H1 (cell line): ENCODE results near the gene LKAAEAR1. TPM values are rescaled to one million over a fixed set of nuclear protein-coding genes. Genes with fewer than 3 reads are reported as not detected.
A peak's percentile ranks its signal among the peaks of the same experiment; 100 is the strongest.

Experiments
- CTCF ChIA-PET: fragments of 300-600 bp; sonication (Branson Sonifier 250); formaldehyde crosslinking; loops from one replicate; lab custom pipeline; 2021; ENCODE audit not compliant: partially characterized antibody; lab: Charles Lee
- POLR2A ChIA-PET: fragments of 300-600 bp; sonication (Branson Sonifier 250); formaldehyde crosslinking; loops from one replicate; lab custom pipeline; 2021; ENCODE audit warnings: inconsistent platforms; ENCODE audit not compliant: partially characterized antibody; lab: Charles Lee
- DNase-seq, 2 experiments: peaks; one replicate each; pipeline versions ENCODE4 v3.0.0 to v3.0.0-alpha.2; 2010 to 2022; ENCODE audit warnings: low spot score in 2 of 2, low read depth in 1 of 2, mixed read lengths in 1 of 2
- FAIRE-seq: peaks from 2 replicates; lab custom pipeline; 2011; peaks lifted over from hg19 to GRCh38; lab: Jason Lieb, UNC
- H2AFZ ChIP-seq: 2 replicates; pipeline ENCODE4 v1.8.1; 2012; ENCODE audit warnings: low read length, inconsistent platforms
- H2AK5ac ChIP-seq: 2 replicates; pipeline ENCODE4 v1.6.1; 2013; ENCODE audit warnings: low read depth, low read length
- H2BK120ac ChIP-seq: replicated peaks from 2 replicates; pipeline ENCODE3; 2013; ENCODE audit warnings: low read depth, low read length, inconsistent platforms
- H2BK12ac ChIP-seq: 2 replicates; pipeline ENCODE4 v1.6.1; 2013; ENCODE audit warnings: low read depth, low read length
- H2BK15ac ChIP-seq: 2 replicates; pipeline ENCODE4 v1.6.1; 2013; ENCODE audit warnings: low read length
- H2BK20ac ChIP-seq: 2 replicates; pipeline ENCODE4 v1.6.1; 2013; ENCODE audit warnings: low read length
- H2BK5ac ChIP-seq: 2 replicates; pipeline ENCODE4 v1.6.1; 2013; ENCODE audit warnings: low read depth, low read length
- H3K14ac ChIP-seq: 2 replicates; pipeline ENCODE4 v1.6.1; 2013; ENCODE audit warnings: inconsistent platforms; ENCODE audit not compliant: insufficient read length
- H3K18ac ChIP-seq: 2 replicates; pipeline ENCODE4 v1.6.1; 2013; ENCODE audit warnings: low read length; ENCODE audit errors: extremely low read depth
- H3K23ac ChIP-seq: 2 replicates; pipeline ENCODE4 v1.6.1; 2013; ENCODE audit warnings: inconsistent platforms; ENCODE audit not compliant: insufficient read length
- H3K23me2 ChIP-seq: 2 replicates; pipeline ENCODE4 v1.6.1; 2013; ENCODE audit warnings: low read depth, low read length
- H3K27ac ChIP-seq: 2 replicates; pipeline ENCODE4 v1.6.1; 2011; ENCODE audit warnings: low read depth, low read length, inconsistent platforms
- H3K27me3 ChIP-seq, 4 experiments: replicated peaks in 1 of 4; 1 replicate in 1 of 4; 2 replicates in 3 of 4; pipeline versions ENCODE4 v1.6.1 to v1.8.1; 2011 to 2013; ENCODE audit warnings: low read length in 3 of 4, mild to moderate bottlenecking in 3 of 4, inconsistent platforms in 2 of 4, mixed read lengths in 2 of 4, moderate library complexity in 1 of 4; ENCODE audit not compliant: control insufficient read depth in 3 of 4, insufficient read depth in 3 of 4; ENCODE audit errors: extremely low read depth in 1 of 4
- H3K36me3 ChIP-seq, 4 experiments: 2 replicates each; pipeline versions ENCODE4 v1.6.1 to v1.8.1; 2011 to 2013; ENCODE audit warnings: mild to moderate bottlenecking in 4 of 4, low read length in 3 of 4, moderate library complexity in 2 of 4, control low read depth in 1 of 4, inconsistent platforms in 1 of 4; ENCODE audit not compliant: insufficient read depth in 4 of 4, control insufficient read depth in 2 of 4
- H3K4ac ChIP-seq: replicated peaks from 2 replicates; pipeline ENCODE3; 2013; ENCODE audit warnings: low read length, low read depth, mixed read lengths, inconsistent platforms; ENCODE audit not compliant: insufficient read length
- H3K4me1 ChIP-seq, 4 experiments: replicated peaks in 1 of 4; 1 replicate in 1 of 4; 2 replicates in 3 of 4; pipeline versions ENCODE4 v1.6.1 to v1.8.1; 2011 to 2013; ENCODE audit warnings: low read length in 3 of 4, inconsistent platforms in 2 of 4, mixed read lengths in 1 of 4; ENCODE audit not compliant: insufficient read depth in 4 of 4, control insufficient read depth in 3 of 4
- H3K4me2 ChIP-seq, 2 experiments: 2 replicates each; pipeline versions ENCODE4 v1.6.1 to v1.8.1; 2011 to 2013; ENCODE audit warnings: low read depth in 2 of 2, low read length in 2 of 2, control low read depth in 1 of 2, inconsistent platforms in 1 of 2, mild to moderate bottlenecking in 1 of 2; ENCODE audit not compliant: insufficient read depth in 1 of 2
- H3K4me3 ChIP-seq, 4 experiments: fragments of 200-600, 300-600 bp in 1 of 4; sonication (generic), shearing (Covaris generic), sonication (Bioruptor Twin) in 1 of 4; 2 replicates each; pipeline versions ENCODE4 v1.5.1 to v1.8.1; 2011 to 2016; ENCODE audit warnings: low read length in 4 of 4, low read depth in 3 of 4, control low read depth in 2 of 4, inconsistent platforms in 2 of 4, mild to moderate bottlenecking in 2 of 4, mixed read lengths in 1 of 4, moderate library complexity in 1 of 4; ENCODE audit not compliant: insufficient read depth in 2 of 4; ENCODE audit errors: extremely low read depth in 1 of 4
- H3K56ac ChIP-seq: replicated peaks from 2 replicates; pipeline ENCODE3; 2013; ENCODE audit warnings: low read depth, mild to moderate bottlenecking, mixed read lengths, low read length, inconsistent platforms; ENCODE audit not compliant: insufficient read length
- H3K79me1 ChIP-seq: 2 replicates; pipeline ENCODE4 v1.6.1; 2013; ENCODE audit warnings: low read depth, low read length, control low read depth
- H3K79me2 ChIP-seq, 2 experiments: 2 replicates each; pipeline versions ENCODE4 v1.6.1 to v1.8.1; 2012 to 2013; ENCODE audit warnings: low read length in 2 of 2, mild to moderate bottlenecking in 2 of 2, inconsistent platforms in 1 of 2; ENCODE audit not compliant: insufficient read depth in 2 of 2, control insufficient read depth in 1 of 2
- H3K9ac ChIP-seq, 4 experiments: replicated peaks in 1 of 4; 1 replicate in 1 of 4; 2 replicates in 3 of 4; pipeline versions ENCODE4 v1.6.1 to v1.8.1; 2011 to 2013; ENCODE audit warnings: low read depth in 3 of 4, low read length in 3 of 4, control low read depth in 2 of 4, mild to moderate bottlenecking in 2 of 4, moderate library complexity in 2 of 4, inconsistent platforms in 1 of 4; ENCODE audit errors: extremely low read depth in 1 of 4
- H3K9me3 ChIP-seq, 2 experiments: 2 replicates each; pipeline versions ENCODE4 v1.6.1 to v1.8.1; 2012 to 2013; ENCODE audit warnings: mild to moderate bottlenecking in 2 of 2, moderate library complexity in 2 of 2, control low read depth in 1 of 2, inconsistent platforms in 1 of 2, low read depth in 1 of 2, low read length in 1 of 2, mixed read lengths in 1 of 2; ENCODE audit not compliant: insufficient read depth in 2 of 2
- H4K20me1 ChIP-seq, 2 experiments: replicated peaks in 1 of 2; 2 replicates each; pipeline versions ENCODE3 to v1.8.1; 2011 to 2013; ENCODE audit warnings: inconsistent platforms in 2 of 2, low read length in 2 of 2, mild to moderate bottlenecking in 1 of 2; ENCODE audit not compliant: insufficient read depth in 2 of 2, control insufficient read depth in 1 of 2
- H4K5ac ChIP-seq: 2 replicates; pipeline ENCODE4 v1.6.1; 2013; ENCODE audit warnings: low read length, low read depth, mixed read lengths, inconsistent platforms; ENCODE audit not compliant: insufficient read length
- H4K8ac ChIP-seq: 2 replicates; pipeline ENCODE4 v1.8.0; 2013; ENCODE audit warnings: mild to moderate bottlenecking, moderate library complexity, low read length, inconsistent platforms; ENCODE audit not compliant: insufficient read depth; ENCODE audit errors: extremely low read depth
- H4K91ac ChIP-seq: replicated peaks from 2 replicates; pipeline ENCODE3; 2013; ENCODE audit warnings: low read length, mixed read lengths, inconsistent platforms; ENCODE audit not compliant: insufficient read length
- ASH2L ChIP-seq: fragments of 200-600, 300-600 bp; sonication (generic); IDR thresholded peaks from one replicate; pipeline ENCODE4 v1.7.1; 2017; ENCODE audit warnings: low read length
- HDAC2 ChIP-seq, 2 experiments: fragments of 300-600 bp in 1 of 2; sonication (generic) in 1 of 2; IDR thresholded peaks; 2 replicates each; pipeline ENCODE4 v1.6.1; 2011 to 2012; ENCODE audit warnings: low read depth in 2 of 2, low read length in 2 of 2, mild to moderate bottlenecking in 2 of 2, moderate library complexity in 2 of 2, borderline replicate concordance in 1 of 2, inconsistent platforms in 1 of 2
- JUND ChIP-seq: IDR thresholded peaks from 2 replicates; pipeline ENCODE4 v1.6.1; 2011; ENCODE audit warnings: mild to moderate bottlenecking, improper control_type of control experiment, low read length
- KDM1A ChIP-seq: fragments of 200-600, 300-600 bp; sonication (generic); IDR thresholded peaks from 2 replicates; pipeline ENCODE4 v1.7.1; 2016; ENCODE audit warnings: mild to moderate bottlenecking, low read length, borderline replicate concordance
- KDM4A ChIP-seq: IDR thresholded peaks from one replicate; pipeline ENCODE4 v1.7.1; 2012; ENCODE audit warnings: low read depth, mild to moderate bottlenecking, moderate library complexity, low read length, inconsistent platforms; ENCODE audit not compliant: severe bottlenecking
- KDM5A ChIP-seq: fragments of 200-600 bp; IDR thresholded peaks from 2 replicates; pipeline ENCODE4 v1.7.1; 2012; ENCODE audit warnings: mild to moderate bottlenecking, low read length, inconsistent platforms, mixed read lengths
- NRF1 ChIP-seq: IDR thresholded peaks from 2 replicates; pipeline ENCODE4 v1.6.1; 2011; ENCODE audit warnings: mild to moderate bottlenecking, low read depth, low read length, improper control_type of control experiment
- RFX5 ChIP-seq: IDR thresholded peaks from 2 replicates; pipeline ENCODE4 v1.6.1; 2011; ENCODE audit warnings: low read depth, low read length, improper control_type of control experiment, borderline replicate concordance
- SP2 ChIP-seq: IDR thresholded peaks from 2 replicates; pipeline ENCODE4 v1.6.1; 2012; ENCODE audit warnings: mild to moderate bottlenecking, low read length, inconsistent platforms
- TAF7 ChIP-seq: optimal IDR thresholded peaks from 2 replicates; pipeline ENCODE3; 2011; ENCODE audit warnings: low read depth, mild to moderate bottlenecking, inconsistent platforms, low read length, moderate library complexity, borderline replicate concordance
- WGBS, 2 experiments: shearing (Covaris generic) in 1 of 2; methylation state at CpG; one replicate each; pipeline versions ENCODE4 v1.1.6 to v1.1.7; 2013 to 2015; ENCODE audit warnings: low lambda C conversion rate in 2 of 2, mixed read lengths in 2 of 2, inconsistent platforms in 1 of 2, low coverage in 1 of 2, missing lambda C conversion rate in 1 of 2; ENCODE audit not compliant: insufficient replicate concordance in 2 of 2, insufficient coverage in 1 of 2, insufficient read length in 1 of 2; ENCODE audit errors: extremely low coverage in 1 of 2, missing lambda C conversion rate in 1 of 2; 5-methylcytosine and 5-hydroxymethylcytosine counted together
- polyA plus RNA-seq, 7 experiments: library from polyadenylated mRNA; depleted of rRNA in 3 of 7; stranded (reverse) in 5 of 7; unstranded in 2 of 7; fragments of >200 nt in 5 of 7; fragments of 200-250 nt in 2 of 7; gene quantifications; 1 replicate in 5 of 7; 2 replicates in 1 of 7; 4 replicates in 1 of 7; pipeline versions ENCODE4 v1.2.1 to v1.2.3, GENCODE V29; 2011 to 2013; ENCODE audit warnings: missing spikeins in 2 of 7, mixed read lengths in 2 of 7
- total RNA-seq: library from RNA; stranded (reverse); fragmentation: NEBNext Ultra II Directional; extraction: Animal tissue kit (Norgen Biotek cat#: 25700); gene quantifications from 2 replicates; pipeline ENCODE4 v1.2.1, GENCODE V29; 2021
- TF ChIP-seq, protein P1 (sequence below): IDR thresholded peaks from 2 replicates; pipeline ENCODE4 v1.6.1; 2012; ENCODE audit warnings: inconsistent platforms

The LKAAEAR1 gene
- total and polyA plus RNA-seq, 2 of the 8 experiments (the other 6 are each of a cell fraction or from before 2014, with no cell fraction given) = 0.41 to 0.53 TPM

DNA sequence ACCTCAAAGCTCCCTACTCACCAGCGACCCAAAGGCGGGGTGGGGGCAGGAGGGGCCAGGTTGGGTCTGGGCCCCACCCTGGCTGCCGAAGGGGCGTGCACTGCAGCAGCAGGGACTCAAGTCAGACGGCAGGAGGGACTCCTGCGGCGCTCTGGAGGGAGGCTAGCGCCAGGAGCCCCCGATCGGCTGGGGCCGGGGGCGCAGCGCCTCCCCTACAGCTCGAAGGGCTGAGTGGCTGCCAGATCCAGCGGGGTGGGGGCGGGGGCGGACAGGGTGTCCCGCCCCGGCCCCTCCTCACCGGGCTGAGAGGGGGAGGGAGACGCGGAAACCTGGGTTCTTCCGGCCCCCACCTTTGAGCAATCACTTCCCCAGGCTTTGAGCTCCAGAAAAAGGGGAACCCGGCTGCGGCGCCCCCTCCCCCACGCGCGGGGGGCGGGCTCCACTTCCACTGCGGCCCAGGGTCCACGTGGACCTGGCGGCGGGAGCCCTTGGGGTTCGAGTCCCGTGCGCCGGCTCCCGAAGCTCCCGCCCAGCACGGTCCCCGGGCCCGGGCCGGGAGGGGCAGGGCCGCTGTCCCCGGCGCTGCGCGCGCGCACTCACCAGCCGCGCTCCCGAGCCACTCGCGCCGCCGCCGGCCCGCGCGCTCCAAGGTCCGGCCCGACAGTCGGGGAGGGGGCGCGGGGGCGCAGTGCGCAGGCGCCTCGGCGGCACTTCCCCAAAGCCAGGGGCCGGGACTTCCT lies 4.8 kb downstream of the LKAAEAR1 start, which contains the start of gene RGS19:
Gene RGS19, minus strand, starts transcription at position 246 of the 740 bp plus-strand sequence. CDS start 2,632 bp downstream, outside the sequence.
- Histone ChIP-seq H4K8ac (peak within 1 kb of the TSS; percentile 75), H3K4ac (peak within 1 kb of the TSS; percentile 73), H2BK12ac (peak within 1 kb of the TSS; percentile 80; the same call in 1 of the 2 replicates), H2BK5ac (peak within 1 kb of the TSS; percentile 44; the same call in 1 of the 2 replicates), H2AK5ac (no peak within 1 kb of the TSS), H3K23ac (no peak within 1 kb of the TSS), H3K4me1 (peaks cover 0 to 35% (median 18%) of the 10 kb centered on the region in 4 experiments; a peak in 6 of 7 replicates), H3K79me1 (no peaks in the 10 kb centered on the region), H3K23me2 (peaks cover 22% of the 10 kb centered on the region; the same call in 1 of the 2 replicates), H2BK20ac (no peak within 1 kb of the TSS), H3K9me3 (no peaks in the 10 kb centered on the region), H3K4me2 (peak within 1 kb of the TSS; percentile 78 to 94), H3K79me2 (no peaks in the 10 kb centered on the region), H3K27ac (no peak within 1 kb of the TSS; the same call in 1 of the 2 replicates), H3K14ac (no peak within 1 kb of the TSS), H2BK120ac (no peak within 1 kb of the TSS), H3K9ac (peak within 1 kb of the TSS in 2 of 4 experiments; percentile 18 to 61; a peak in 4 of 7 replicates), H3K27me3 (peaks cover 2 to 36% (median 29%) of the 10 kb centered on the region in 4 experiments), H4K91ac (no peak within 1 kb of the TSS), H2BK15ac (no peak within 1 kb of the TSS), H4K20me1 (peaks cover 0 to under 1% of the 10 kb centered on the region in 2 experiments), H2AFZ (peak within 1 kb of the TSS; percentile 94; the same call in 1 of the 2 replicates), H4K5ac (peak within 1 kb of the TSS; percentile 36), H3K18ac (peak within 1 kb of the TSS; percentile 93), H3K4me3 (peak within 1 kb of the TSS; percentile 60 to 92 (median 71)), H3K36me3 (no peaks in the 10 kb centered on the region), H3K56ac (peak within 1 kb of the TSS; percentile 25)
- 1% methylated on average over 22 of the region's 73 CpGs; no CpG with 5 or more reads in 1 of the 2 experiments for WGBS, 2 experiments
- FAIRE-seq (no peak), DNase-seq (peak in 1 of 2 experiments; percentile 86)
- CTCF ChIA-PET = interaction anchor here (1.5 to 13.0 kb wide), 7 partner anchors 10 to 39 kb away, joined by 4 to 144 read pairs (median 17); partner anchors contain the start of genes SOX18 and TCEA2
- POLR2A ChIA-PET = interaction anchor here (0.6 to 4.6 kb wide), 6 partner anchors 12 to 213 kb away, joined by 3 to 27 read pairs (median 4); partner anchors contain the start of gene TCEA2
- TF ChIP-seq, protein P1, sequence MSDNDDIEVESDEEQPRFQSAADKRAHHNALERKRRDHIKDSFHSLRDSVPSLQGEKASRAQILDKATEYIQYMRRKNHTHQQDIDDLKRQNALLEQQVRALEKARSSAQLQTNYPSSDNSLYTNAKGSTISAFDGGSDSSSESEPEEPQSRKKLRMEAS = peak; percentile 37; the same call in 1 of the 2 replicates
- no peak for TF ChIP-seq SP2
- peak; percentile 36 for TF ChIP-seq ASH2L
- TF ChIP-seq JUND = no peak
- TF ChIP-seq RFX5 = no peak
- TF ChIP-seq TAF7 = no peak
- peak; percentile 81 for TF ChIP-seq KDM4A
- TF ChIP-seq HDAC2 (IDR thresholded peaks at IDR 0.05; ENCODE audit: borderline replicate concordance in 1 of 2, low read depth in 2 of 2, low read length in 2 of 2) = peak in 1 of 2 experiments; percentile 71; a peak in 1 of 4 replicates
- peak; percentile 92 for TF ChIP-seq KDM1A
- TF ChIP-seq NRF1 = peak; percentile 49
- no peak for TF ChIP-seq KDM5A
